ENCODE results near the gene LRIG1.

Gene LRIG1

DNA sequence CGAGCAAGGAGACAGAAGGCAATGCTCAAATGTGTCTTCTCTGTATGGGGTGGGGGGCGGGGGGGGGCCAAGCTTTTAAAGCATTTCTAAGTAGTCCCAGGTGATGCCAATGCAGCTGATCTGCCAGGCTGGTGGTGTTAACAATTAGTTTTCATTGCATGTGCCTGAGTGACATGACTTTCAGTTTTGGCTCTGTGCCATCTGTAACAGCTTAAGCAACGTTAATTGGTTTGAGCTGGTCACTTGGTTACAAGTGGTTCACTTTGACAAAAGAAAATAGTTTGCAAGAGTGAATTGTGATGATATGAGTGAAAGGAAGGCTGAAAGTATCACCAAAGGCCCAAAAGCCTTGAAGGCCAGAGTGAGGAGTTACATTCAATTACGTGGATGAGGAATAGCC is 26.4 kb upstream of the LRIG1 start (continued):
- TF ChIP-seq ZNF544 (tag by site-specific recombination; IDR thresholded peaks at IDR 0.05), result no peak

DNA sequence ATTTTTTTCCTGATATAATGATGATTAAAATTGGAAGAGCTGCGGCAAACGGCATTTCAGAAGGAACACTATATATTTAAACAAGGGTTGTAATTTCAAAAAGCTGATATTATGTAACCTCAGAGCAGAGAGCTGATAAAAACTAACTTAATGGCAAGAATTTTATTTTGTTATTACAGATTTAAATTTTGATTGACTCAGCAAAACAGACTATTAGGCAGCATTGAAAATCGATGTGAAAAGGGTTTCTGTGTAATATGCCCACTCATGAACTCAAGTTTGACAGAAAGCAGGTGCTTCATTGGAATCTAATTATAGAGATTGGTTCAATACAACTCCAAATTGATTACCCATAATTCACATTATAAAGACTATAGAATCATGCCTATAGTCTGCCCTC is 24.9 kb upstream of the LRIG1 start:
- H3K36me3 ChIP-seq (ENCODE audit: control insufficient read depth in 2 of 2, insufficient read depth in 1 of 2, low read length in 2 of 2), result no peaks in the 10 kb centered on the region
- ChIA-PET CTCF (no interaction called here), POLR2A (no interaction called here)
- H3K4me1 ChIP-seq (ENCODE audit: control insufficient read depth, insufficient read depth, low read length), result no peaks in the 10 kb centered on the region
- TF ChIP-seq SALL2 (tag by site-specific recombination; IDR thresholded peaks at IDR 0.05; ENCODE audit: borderline replicate concordance), result no peak
- TF ChIP-seq TRIM28 (IDR thresholded peaks at IDR 0.05; ENCODE audit: borderline replicate concordance, low read length), result no peak
- TF ChIP-seq, protein P1, sequence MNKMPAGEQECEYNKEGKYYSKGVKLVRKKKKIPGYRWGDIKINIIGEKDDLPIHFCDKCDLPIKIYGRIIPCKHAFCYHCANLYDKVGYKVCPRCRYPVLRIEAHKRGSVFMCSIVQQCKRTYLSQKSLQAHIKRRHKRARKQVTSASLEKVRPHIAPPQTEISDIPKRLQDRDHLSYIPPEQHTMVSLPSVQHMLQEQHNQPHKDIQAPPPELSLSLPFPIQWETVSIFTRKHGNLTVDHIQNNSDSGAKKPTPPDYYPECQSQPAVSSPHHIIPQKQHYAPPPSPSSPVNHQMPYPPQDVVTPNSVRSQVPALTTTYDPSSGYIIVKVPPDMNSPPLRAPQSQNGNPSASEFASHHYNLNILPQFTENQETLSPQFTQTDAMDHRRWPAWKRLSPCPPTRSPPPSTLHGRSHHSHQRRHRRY (tag by site-specific recombination; IDR thresholded peaks at IDR 0.05), result no peak
- no peak for TF ChIP-seq SETDB1 (IDR thresholded peaks at IDR 0.05; ENCODE audit: insufficient read length, low read length)
- no peak for TF ChIP-seq ZNF660 (tag by site-specific recombination; IDR thresholded peaks at IDR 0.05)
- no peak for TF ChIP-seq ZNF48 (tag by site-specific recombination; IDR thresholded peaks at IDR 0.05)
- TF ChIP-seq ZNF114 (tag by site-specific recombination; IDR thresholded peaks at IDR 0.05), result no peak
- no peak for TF ChIP-seq ZNF621 (tag by site-specific recombination; IDR thresholded peaks at IDR 0.05)
- TF ChIP-seq ZNF311 (tag by site-specific recombination; IDR thresholded peaks at IDR 0.05; ENCODE audit: borderline replicate concordance), result no peak
- TF ChIP-seq ZNF266 (tag by site-specific recombination; IDR thresholded peaks at IDR 0.05; ENCODE audit: low read depth), result no peak
- TF ChIP-seq, protein P2, sequence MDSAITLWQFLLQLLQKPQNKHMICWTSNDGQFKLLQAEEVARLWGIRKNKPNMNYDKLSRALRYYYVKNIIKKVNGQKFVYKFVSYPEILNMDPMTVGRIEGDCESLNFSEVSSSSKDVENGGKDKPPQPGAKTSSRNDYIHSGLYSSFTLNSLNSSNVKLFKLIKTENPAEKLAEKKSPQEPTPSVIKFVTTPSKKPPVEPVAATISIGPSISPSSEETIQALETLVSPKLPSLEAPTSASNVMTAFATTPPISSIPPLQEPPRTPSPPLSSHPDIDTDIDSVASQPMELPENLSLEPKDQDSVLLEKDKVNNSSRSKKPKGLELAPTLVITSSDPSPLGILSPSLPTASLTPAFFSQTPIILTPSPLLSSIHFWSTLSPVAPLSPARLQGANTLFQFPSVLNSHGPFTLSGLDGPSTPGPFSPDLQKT (IDR thresholded peaks at IDR 0.05; ENCODE audit: borderline replicate concordance, low read depth, low read length), result no peak
- TF ChIP-seq ZNF529 (tag by site-specific recombination; IDR thresholded peaks at IDR 0.05; ENCODE audit: insufficient replicate concordance), result no peak
- TF ChIP-seq, protein P3, sequence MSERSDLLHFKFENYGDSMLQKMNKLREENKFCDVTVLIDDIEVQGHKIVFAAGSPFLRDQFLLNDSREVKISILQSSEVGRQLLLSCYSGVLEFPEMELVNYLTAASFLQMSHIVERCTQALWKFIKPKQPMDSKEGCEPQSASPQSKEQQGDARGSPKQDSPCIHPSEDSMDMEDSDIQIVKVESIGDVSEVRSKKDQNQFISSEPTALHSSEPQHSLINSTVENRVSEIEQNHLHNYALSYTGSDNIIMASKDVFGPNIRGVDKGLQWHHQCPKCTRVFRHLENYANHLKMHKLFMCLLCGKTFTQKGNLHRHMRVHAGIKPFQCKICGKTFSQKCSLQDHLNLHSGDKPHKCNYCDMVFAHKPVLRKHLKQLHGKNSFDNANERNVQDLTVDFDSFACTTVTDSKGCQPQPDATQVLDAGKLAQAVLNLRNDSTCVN (tag by site-specific recombination; optimal IDR thresholded peaks at IDR 0.05), result no peak
- TF ChIP-seq ZNF837 (tag by site-specific recombination; IDR thresholded peaks at IDR 0.05), result no peak
- TF ChIP-seq, protein P4, sequence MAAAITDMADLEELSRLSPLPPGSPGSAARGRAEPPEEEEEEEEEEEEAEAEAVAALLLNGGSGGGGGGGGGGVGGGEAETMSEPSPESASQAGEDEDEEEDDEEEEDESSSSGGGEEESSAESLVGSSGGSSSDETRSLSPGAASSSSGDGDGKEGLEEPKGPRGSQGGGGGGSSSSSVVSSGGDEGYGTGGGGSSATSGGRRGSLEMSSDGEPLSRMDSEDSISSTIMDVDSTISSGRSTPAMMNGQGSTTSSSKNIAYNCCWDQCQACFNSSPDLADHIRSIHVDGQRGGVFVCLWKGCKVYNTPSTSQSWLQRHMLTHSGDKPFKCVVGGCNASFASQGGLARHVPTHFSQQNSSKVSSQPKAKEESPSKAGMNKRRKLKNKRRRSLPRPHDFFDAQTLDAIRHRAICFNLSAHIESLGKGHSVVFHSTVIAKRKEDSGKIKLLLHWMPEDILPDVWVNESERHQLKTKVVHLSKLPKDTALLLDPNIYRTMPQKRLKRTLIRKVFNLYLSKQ (tag by site-specific recombination; IDR thresholded peaks at IDR 0.05; ENCODE audit: borderline replicate concordance), result no peak
- no peak overlapping the region for H3K27ac ChIP-seq (ENCODE audit: extremely low read depth, low read depth, low read length)
- H3K9me3 ChIP-seq (ENCODE audit: control insufficient read depth, insufficient read depth, low read depth, low read length), result no peaks in the 10 kb centered on the region
- H3K4me3 ChIP-seq (ENCODE audit: low read depth, low read length), result no peak overlapping the region

DNA sequence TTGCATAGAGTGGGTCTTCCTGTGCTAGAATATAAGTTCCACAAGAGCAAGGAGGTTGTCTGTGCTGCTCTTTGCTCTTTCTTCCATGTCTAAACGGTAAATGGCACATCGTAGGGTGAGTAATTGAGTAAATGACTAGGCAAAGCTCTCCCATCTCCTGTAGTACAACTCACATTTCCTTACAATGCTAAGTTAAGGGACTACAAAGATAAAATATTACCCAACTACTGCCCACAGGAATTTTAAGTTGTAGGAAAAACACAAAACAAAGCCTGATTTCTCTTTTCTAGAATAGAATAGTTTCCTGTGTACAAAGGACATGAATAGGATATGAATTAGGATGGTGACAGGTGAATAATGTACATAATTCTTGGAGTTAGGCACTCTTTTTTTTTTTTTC is 19.9 kb upstream of the LRIG1 start:
- ChIA-PET POLR2A (interaction anchor here (0.6 kb wide), 1 partner anchor 74 kb away, joined by 3 read pairs; no protein-coding TSS in a partner anchor), CTCF (interaction anchor here (0.6 kb wide), 1 partner anchor 259 kb away, joined by 3 read pairs; no protein-coding TSS in a partner anchor)
- no peaks in the 10 kb centered on the region for H3K9me3 ChIP-seq (ENCODE audit: control insufficient read depth, insufficient read depth, low read depth, low read length)
- H3K4me3 ChIP-seq (ENCODE audit: low read depth, low read length), result no peak overlapping the region
- no peaks in the 10 kb centered on the region for H3K4me1 ChIP-seq (ENCODE audit: control insufficient read depth, insufficient read depth, low read length)
- H3K36me3 ChIP-seq (ENCODE audit: control insufficient read depth in 2 of 2, insufficient read depth in 1 of 2, low read length in 2 of 2), result no peaks in the 10 kb centered on the region
- no peak for TF ChIP-seq ZEB2 (tag by site-specific recombination; IDR thresholded peaks at IDR 0.05)
- no peak for TF ChIP-seq ZNF558 (tag by site-specific recombination; IDR thresholded peaks at IDR 0.05)
- TF ChIP-seq ZNF221 (tag by site-specific recombination; IDR thresholded peaks at IDR 0.05; ENCODE audit: borderline replicate concordance), result no peak
- no peak for TF ChIP-seq MZF1 (tag by site-specific recombination; IDR thresholded peaks at IDR 0.05; ENCODE audit: borderline replicate concordance)
- no peak for TF ChIP-seq ZNF544 (tag by site-specific recombination; IDR thresholded peaks at IDR 0.05)
- TF ChIP-seq KLF9 (tag by site-specific recombination; IDR thresholded peaks at IDR 0.05; ENCODE audit: low read depth), result no peak
- TF ChIP-seq ZNF184 (tag by site-specific recombination; IDR thresholded peaks at IDR 0.05), result no peak
- TF ChIP-seq GLIS1 (tag by site-specific recombination; IDR thresholded peaks at IDR 0.05), result no peak
- no peak for TF ChIP-seq ZNF777 (tag by site-specific recombination; IDR thresholded peaks at IDR 0.05; ENCODE audit: borderline replicate concordance)
- no peak for TF ChIP-seq ZNF792 (tag by site-specific recombination; IDR thresholded peaks at IDR 0.05)
- no peak for TF ChIP-seq ZNF701 (tag by site-specific recombination; IDR thresholded peaks at IDR 0.05)
- no peak for TF ChIP-seq ZNF423 (tag by site-specific recombination; IDR thresholded peaks at IDR 0.05)
- H3K27ac ChIP-seq (ENCODE audit: extremely low read depth, low read depth, low read length), result no peak overlapping the region
